ENCODE results near the gene SMYD1. TPM values are rescaled to one million over a fixed set of nuclear protein-coding genes. Genes with fewer than 3 reads are reported as not detected.

SMYD1 gene
- total RNA-seq, 1 experiment from 2014 or later: not detected

DNA sequence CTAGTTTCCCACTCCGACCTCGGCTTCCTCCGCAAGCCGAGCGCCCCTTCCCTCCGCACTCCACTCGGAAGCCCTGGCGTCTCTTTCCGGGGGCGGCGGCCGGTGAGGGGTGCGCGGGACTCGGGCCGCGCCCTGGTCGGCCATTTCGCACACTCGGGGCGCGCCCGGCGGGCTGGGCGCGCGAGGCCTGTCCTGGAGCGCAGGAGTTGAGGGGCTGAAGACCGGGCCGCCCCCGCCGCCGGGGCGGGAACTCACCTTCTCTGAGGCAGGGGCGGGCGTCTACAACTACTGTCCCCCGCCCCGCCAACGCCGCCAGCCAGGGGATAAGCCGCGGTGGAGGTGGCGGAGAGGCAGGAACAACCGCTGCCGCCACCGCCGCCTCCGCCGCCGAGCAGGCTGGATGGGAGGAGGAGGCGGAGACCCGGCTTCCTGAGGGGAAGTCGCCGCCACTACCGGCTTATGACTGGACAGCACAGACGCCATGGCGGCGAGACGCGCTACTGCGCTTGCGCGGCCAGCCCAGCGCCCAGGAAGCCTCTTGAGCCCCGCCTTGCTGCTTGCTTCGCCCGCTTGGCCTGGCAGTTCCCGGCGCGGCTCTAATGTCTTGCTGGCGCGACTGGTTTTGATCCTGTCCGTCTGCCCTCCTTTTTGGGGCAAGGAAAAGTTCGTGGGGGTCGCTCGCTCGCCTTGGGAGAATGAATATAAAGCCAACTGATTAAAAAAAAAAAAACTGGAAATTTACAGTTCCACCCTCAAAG is 12.1 kb upstream of the SMYD1 start, which contains the start of gene KRCC1:
KRCC1 (minus strand) TSS at position 413 of the 758 bp plus-strand sequence. CDS start 27,220 bp downstream, outside the sequence.
- DNase-seq (ENCODE audit: low read depth): peak; percentile 92

GRCh38 chr2:88057437-88057844 is 10.2 kb upstream of the SMYD1 start:
- no peak for DNase-seq (ENCODE audit: low read depth)

- no peak for DNase-seq (ENCODE audit: low read depth)
These were observed 9.4 kb upstream of the SMYD1 start for GRCh38 chr2:88058191-88058590.

DNA sequence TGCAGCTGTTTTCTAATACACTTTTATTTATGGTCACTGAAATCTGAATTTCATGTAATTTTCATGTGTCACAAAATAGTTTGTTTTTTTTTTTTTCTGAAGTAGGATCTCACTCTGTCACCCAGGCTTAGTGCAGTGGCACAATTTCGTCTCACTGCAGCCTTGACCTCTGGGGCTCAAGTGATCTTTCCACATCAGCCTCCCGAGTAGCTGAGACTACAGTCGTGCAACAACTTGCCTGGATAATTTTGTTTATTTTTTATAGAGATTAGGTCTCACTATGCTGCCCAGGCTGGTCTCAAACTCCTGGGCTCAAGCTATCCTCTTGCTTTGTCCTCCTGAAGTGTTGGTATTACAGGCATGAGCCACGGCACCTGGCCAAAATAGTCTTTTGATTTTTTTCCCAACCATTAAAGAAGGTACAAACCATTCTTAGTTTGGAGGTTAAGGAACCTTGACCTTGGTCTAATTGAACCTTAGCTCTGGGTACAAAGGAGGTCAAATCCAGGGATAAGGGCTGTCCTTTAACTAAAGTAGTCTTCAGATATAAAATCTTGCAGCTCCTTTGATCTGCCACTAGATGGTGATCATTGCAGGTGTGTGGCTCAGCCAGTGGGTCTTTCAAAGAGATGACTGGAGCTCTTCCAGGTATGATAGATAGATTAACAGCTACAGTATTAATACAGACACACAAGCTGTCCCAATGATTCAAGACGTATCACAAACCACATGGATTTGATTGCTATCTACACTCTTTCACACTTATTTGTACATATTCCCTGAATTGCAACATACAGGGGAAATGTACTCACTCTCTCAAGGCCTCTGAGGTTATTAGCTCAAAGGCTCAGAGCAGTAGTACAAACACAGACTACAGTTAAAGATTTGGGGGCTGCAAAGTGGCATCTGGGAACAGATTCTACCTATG is 7.4 kb upstream of the SMYD1 start:
- peak; percentile 25 for DNase-seq (ENCODE audit: low read depth)

- no peak for DNase-seq (ENCODE audit: low read depth)
These were observed 6.7 kb upstream of the SMYD1 start for GRCh38 chr2:88060907-88061275.

DNA sequence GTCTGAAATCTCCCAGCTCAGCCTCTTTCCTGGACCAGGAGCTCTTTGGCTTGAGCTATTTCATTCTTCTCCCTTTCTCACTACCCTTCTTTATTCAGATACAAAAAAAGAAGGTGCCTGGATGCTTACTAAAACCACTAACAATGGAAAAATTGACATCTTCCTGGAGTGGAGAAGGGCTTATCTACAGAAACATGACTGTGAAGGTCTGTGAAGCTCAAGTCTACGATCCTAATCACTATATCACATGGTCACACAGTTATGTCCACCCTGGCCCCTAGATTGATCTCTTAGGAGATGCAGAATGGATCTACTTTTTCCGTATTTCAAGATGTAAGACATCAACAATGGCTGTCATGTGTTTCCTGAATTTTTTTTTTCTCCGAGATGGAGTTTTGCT is 6.3 kb upstream of the SMYD1 start:
- DNase-seq (ENCODE audit: low read depth): no peak

DNA sequence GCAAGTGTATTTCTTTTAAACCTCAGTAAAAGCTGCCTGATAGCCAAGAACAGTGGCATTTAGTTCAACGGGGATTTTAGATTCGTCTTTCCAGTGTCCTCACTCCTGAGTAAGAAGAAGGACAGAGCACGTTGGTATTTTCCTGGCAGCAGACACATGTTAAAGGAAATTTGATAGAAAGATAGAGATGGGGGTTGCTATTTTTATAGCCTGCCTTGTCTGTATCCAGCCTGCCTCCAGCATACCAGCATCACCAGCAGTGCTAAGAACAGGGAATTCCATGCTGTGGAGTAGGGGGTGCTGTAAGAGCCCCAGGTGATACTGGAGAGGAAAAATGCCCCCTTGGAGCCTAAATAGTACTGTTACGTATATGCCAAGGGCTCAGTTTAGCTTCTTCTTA is 1.1 kb upstream of the SMYD1 start:
- DNase-seq (ENCODE audit: low read depth): no peak

DNA sequence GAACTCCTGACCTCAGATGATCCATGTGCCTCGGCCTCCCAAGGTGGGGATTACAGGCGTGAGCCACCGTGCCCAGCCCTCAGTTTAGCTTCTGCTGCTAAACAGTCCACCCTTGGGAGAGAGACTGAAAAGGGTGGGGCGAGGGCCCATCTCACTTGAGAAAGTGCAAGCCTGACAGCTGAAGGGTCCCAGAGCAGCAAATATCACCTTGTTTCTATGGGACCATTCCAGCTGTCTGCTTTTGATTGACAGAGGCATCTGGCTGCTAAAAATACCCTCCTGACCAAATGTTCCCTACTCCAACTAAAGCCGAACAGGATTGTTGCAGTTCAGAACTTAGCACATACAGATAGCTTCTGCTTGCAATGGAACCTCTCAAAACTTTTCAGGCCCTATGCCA is 436 bp upstream of the SMYD1 start:
- DNase-seq (ENCODE audit: low read depth): no peak

GRCh38 chr2:88068044-88068443 is 419 bp downstream of the SMYD1 start:
- DNase-seq (ENCODE audit: low read depth): no peak

DNA sequence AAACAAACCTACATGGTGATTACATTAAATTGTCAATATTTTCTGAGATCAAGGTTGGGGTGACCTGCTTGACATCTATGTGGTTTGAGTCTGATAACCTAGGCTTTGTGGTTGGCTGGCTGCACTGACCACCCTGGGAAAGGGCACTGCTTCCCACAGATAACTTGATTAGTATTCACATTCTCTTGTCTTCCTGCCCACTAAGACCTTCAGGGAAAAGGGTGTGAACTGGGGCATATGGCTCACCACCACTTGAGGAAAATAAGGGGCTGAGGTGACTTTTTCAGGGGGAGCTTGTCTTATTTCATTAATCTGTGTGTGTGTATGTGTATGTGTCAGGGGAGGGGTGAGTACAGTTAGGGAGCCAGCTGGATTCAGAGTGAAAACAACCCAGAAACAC is 1.5 kb downstream of the SMYD1 start:
- DNase-seq (ENCODE audit: low read depth): no peak

DNA sequence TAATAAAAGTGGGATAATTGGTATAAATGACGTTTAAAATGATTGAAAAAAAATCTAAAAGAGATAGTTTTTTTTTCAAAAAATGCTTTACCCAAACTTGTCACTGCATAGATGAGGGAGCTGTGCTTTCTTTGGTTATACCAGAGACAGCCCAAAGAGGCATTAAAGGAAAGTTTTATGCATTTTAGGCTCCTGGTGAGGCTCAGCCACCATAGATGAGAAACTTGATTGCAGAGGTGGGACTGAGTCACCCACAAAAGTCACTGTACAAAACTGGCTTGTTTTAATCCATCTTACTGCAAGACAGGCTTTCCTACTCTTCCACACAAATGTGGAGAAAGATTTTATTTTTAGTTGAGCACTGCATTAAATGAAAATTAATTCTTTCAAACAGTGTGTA is 2.4 kb downstream of the SMYD1 start:
- no peak for DNase-seq (ENCODE audit: low read depth)

GRCh38 chr2:88071365-88071764 is 3.7 kb downstream of the SMYD1 start:
- no peak for DNase-seq (ENCODE audit: low read depth)

DNA sequence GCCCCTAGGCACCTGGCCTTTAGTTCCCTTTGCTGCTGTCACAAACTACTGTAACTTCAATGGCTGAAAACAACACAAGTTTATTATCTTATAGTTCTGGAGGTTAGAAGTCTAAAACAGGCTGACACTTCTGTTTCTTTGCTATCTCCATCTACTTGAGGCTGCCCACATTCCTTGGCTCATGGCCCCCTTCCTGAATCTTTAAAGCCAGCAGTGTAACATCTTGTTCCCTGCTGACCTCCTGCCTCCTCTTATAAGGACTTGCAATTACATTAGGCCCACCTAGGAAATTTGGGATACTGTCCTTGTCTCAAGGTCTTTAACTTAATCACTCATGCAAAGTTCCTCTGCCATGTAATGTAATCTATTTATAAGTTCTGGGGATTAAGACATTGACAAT is 6.5 kb downstream of the SMYD1 start:
- no peak for DNase-seq (ENCODE audit: low read depth)

DNA sequence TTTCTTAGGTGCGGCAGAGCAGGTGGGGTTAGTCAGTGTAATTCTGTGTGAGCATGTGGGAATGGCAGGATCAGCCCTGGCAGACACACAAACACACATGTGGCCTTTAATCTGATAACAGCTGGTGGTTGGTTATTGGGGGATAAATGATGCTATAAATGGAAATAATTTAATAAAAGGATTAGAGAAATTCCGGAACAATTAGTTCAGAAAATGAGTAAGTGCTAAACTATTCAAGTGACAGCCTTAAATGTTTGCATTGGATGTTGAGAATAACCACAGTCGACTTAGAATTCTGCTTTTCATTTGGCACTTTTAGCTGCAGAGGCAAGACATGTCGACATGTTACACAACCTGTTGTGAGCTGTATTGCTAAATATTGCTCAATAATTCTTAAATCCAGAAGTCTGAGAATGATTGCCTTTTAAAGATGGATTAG is 7.2 kb downstream of the SMYD1 start:
- DNase-seq (ENCODE audit: low read depth): peak; percentile 56

DNA sequence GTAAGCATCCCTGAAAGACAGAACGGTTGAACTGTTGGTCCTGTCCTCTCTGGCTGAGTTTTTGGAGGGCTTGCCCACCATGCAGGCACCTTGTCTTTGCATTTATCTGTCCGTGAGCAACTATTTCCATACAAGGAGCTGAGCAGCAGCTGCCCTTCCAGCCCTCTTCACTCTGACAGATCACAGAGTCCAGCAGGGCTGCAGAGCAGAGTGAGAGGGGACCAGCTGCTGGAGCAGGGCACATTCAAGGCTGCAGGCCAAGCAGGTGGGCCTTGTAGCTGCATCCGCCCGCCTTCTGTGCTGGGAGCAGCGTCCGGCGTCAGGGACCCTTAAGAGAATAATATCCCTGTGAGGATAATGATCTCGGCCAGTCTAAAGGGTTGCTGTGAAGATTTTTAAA is 9.5 kb downstream of the SMYD1 start:
- DNase-seq (ENCODE audit: low read depth): no peak

GRCh38 chr2:88078643-88079172 is 11.1 kb downstream of the SMYD1 start:
- DNase-seq (ENCODE audit: low read depth): no peak

- no peak for DNase-seq (ENCODE audit: low read depth)
These were observed 12.9 kb downstream of the SMYD1 start for GRCh38 chr2:88080545-88080944.

GRCh38 chr2:88081924-88082608 is 14.4 kb downstream of the SMYD1 start:
- no peak for DNase-seq (ENCODE audit: low read depth)

DNA sequence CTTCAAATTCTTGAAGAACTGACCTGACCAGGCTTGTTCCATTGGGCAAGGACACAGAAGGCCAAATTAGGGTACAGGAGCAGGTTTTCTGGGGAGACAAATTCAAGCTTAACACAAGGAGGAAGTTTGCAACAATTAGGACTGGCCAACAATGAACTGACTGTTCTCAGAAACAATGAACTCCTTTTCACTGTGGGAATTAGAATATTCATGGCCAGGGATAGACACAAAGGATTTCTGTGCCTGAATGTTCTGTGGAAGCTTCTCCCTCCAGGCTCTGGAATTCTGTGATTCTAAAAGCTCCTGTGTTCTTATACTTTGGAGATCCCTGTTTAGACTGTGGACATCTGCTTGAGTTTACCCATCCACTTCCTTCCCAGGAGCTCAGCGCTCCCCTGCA is 15.2 kb downstream of the SMYD1 start:
- no peak for DNase-seq (ENCODE audit: low read depth)

DNA sequence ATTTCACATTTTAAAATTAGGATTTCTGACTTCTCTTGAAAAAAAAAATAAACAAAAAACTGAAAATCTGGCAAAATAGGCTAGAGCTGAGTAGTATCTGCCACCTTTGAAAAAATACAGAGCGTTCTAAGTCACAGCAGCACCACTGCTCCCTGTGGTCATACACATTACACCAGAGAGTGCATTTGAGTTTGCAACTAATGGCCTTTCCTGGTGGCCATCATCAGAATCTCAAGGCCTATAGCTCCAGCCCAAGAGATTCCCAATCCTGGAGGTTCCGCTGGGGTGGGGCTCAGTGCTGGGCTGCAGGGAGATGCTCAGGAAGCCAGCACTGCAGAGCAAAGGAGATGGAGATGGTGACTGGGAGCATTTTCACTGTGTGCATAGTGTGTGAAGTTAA is 17.5 kb downstream of the SMYD1 start:
- no peak for DNase-seq (ENCODE audit: low read depth)

- DNase-seq (ENCODE audit: low read depth): no peak
These were observed 18.0 kb downstream of the SMYD1 start for GRCh38 chr2:88085602-88086001.

DNA sequence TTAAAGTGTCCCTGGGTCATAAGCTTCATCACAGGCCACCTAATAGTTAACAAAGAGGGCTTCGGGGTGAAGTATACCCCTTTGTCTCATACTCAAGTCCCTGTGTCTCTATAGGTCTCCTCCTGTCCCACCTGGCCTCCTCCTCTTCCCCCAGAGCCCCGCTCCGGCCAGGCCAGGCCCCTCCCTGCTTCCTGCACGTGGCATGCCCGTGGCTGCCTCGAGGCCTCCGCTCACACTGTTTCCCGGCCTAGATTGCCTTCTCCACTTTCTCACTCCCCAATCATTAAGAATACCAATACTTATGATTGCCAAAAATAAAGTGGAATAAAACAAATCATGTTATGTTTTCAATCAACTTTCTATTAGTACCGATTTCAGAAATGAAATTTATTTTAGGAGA is 18.8 kb downstream of the SMYD1 start:
- no peak for DNase-seq (ENCODE audit: low read depth)

Data from M059J (cell line).